ENCODE measurements around the gene HOXD3. TPM values are rescaled to one million over a fixed set of nuclear protein-coding genes. Genes with fewer than 3 reads are reported as not detected.

HOXD3 gene
- total RNA-seq, 1 donor = not detected

DNA sequence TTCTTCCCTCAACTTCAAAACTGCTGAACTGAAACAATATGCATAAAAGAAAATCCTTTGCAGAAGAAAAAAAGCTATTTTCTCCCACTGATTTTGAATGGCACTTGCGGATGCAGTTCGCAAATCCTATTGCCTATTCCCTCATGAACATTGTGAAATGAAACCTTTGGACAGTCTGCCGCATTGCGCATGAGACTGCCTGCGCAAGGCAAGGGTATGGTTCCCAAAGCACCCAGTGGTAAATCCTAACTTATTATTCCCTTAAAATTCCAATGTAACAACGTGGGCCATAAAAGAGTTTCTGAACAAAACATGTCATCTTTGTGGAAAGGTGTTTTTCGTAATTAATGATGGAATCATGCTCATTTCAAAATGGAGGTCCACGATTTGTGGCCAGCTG is 19.2 kb upstream of the HOXD3 start:
- Histone ChIP-seq H3K4me1 (ENCODE audit: insufficient read depth, low read length) (peaks cover 18% of the 10 kb centered on the region), H3K4me3 (ENCODE audit: low read length) (no peak overlapping the region), H3K27me3 (ENCODE audit: insufficient read depth, low read length) (peaks cover 99% of the 10 kb centered on the region), H3K9me3 (ENCODE audit: low read depth, low read length) (no peaks in the 10 kb centered on the region)

DNA sequence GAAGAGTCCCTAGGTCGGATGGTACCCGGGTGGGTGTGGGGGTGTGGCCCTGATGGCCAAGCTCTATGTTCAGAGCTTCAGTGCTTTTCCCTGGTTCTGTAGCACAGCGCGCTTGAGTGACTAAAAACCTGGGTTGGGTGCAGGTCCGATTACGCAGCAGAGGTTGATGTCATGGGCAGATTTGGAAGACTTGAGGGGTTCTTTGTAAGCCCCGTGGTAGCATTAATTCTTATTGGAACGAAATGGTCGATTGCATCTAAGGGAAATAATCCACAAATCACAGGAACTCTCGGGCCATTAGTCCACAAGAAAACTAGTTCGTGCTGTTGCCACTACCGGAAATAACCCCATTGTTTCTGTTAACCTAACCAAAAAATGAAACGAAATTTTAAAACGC is 18.6 kb upstream of the HOXD3 start:
- no peaks in the 10 kb centered on the region for H3K9me3 ChIP-seq (ENCODE audit: low read depth, low read length)

DNA sequence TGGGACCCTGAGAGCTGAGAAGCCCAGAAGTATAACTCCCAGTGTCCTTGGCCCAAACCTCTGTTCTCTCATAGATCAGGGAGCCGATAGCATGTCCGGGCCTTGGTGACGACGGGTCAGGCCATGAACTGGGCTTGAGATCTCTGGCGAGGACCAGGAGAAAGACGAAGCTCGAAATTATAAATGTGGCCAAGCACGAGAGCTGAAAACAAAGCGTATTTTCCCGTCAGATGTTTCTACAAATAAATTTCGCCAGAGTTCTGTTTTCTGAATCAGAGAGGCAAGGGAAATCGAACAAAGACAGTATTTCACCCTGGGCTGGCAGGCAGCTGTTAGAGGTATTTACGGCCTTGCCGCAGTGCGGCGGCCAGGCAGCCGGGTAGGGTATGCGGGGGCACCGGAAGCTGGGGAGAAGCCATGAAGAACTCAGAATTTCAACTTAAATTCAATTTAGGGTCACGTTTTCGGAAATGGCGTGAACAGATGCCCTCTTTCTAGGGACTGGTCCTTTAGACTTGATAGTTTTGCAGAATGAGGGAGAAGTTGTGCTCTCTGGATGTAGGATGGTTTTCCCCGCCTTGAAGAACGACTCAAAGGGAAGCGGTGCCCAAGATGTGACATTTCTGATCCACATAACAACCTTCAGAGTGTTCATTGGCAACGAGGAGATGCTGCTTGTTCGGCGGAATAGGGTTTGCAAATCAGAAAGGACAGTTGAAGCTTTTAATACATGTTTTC is 18.0 kb upstream of the HOXD3 start:
- Histone ChIP-seq H3K27me3 (ENCODE audit: insufficient read depth, low read length) (peaks cover 99% of the 10 kb centered on the region), H3K9me3 (ENCODE audit: low read depth, low read length) (no peaks in the 10 kb centered on the region), H3K4me1 (ENCODE audit: insufficient read depth, low read length) (peaks cover 18% of the 10 kb centered on the region), H3K4me3 (ENCODE audit: low read length) (no peak overlapping the region)

More for the DNA sequence above, 18.6 kb upstream of the HOXD3 start:
- Histone ChIP-seq H3K4me1 (ENCODE audit: insufficient read depth, low read length) (peaks cover 18% of the 10 kb centered on the region), H3K4me3 (ENCODE audit: low read length) (no peak overlapping the region), H3K27me3 (ENCODE audit: insufficient read depth, low read length) (peaks cover 99% of the 10 kb centered on the region)

DNA sequence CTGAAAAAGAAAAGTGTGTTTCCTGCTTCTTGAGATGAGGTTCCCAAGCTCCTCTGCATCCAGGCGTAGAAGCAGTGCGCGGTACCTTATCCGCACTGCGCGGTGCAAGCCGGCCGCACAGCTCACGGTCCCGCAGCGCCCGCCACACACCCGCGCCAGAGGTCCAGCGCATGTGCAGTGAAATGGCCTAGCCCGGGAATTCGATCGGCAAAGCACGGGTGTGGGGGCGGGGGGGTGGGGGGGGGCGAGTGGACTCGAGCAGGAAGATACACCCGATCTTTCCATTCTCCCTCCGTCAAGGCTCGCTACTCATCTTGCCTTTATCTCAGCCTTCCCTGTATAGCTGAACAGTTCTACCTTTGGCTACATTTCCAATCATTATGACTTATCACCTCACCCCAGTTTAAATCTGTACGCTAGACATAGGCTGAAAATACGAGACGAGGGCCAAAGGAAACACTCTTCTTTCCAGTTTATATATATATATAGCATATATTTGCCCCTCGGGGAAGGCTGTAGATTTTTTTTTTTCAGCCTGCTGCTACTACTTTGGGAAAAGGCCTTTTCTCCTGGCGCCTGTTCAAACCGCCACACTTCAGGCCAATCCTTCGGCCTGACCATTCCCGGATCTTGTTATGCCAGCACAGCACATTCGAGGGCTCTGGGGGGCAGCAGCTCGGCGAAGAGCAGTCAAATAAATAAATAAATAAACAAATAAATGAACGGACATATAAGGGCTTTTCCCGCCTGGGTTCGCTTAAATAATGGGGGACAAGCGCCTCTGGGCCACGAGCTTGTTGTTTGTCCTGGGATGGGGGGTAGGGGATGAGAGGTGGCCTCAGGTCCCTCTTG is 17.2 kb upstream of the HOXD3 start:
- peaks cover 18% of the 10 kb centered on the region for H3K4me1 ChIP-seq (ENCODE audit: insufficient read depth, low read length)
- H3K27me3 ChIP-seq (ENCODE audit: insufficient read depth, low read length) = peaks cover 96% of the 10 kb centered on the region
- no peaks in the 10 kb centered on the region for H3K9me3 ChIP-seq (ENCODE audit: low read depth, low read length)
- no peak overlapping the region for H3K4me3 ChIP-seq (ENCODE audit: low read length)

DNA sequence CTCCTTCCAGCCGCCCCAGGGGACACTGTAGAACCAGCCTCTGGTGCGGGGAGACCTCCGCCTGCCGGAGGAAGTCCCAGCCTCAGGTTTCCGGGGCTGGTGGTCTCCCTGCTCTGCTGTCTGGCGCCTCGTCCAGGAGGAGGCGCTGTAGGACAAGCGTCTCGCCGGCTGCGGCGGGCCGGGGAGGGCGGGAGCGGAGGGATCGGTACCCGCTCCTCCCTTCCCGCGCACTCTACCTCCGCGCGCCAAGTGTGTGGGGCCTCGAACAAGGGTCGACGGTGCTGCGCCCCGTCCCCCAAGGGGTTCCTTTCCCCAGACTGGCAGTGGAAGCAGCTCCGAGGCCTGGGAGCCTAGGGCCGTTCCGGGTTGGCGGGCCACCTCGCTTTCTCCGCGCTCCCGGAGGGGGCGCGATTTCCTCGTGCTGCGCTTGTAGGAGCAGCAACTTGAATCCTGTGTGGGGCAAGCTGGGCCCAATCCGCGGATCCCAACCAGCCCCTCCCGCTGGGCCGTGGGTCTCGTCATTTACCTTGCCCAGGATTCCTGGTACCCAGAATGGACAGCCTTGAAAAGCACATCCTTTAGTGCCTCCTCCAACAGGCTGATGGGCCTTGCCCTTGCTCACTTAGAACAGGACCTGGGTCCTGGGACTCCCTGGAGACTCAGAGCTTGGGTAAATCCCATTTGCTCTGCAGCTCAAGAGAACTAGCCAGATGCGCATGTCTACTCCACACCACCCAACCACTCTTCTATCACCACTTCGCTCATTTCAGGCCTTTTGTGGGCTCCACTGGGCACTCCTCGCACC is 16.4 kb upstream of the HOXD3 start:
- Histone ChIP-seq H3K4me3 (ENCODE audit: low read length) (no peak overlapping the region), H3K9me3 (ENCODE audit: low read depth, low read length) (no peaks in the 10 kb centered on the region), H3K27me3 (ENCODE audit: insufficient read depth, low read length) (peaks cover 96% of the 10 kb centered on the region), H3K4me1 (ENCODE audit: insufficient read depth, low read length) (peaks cover 18% of the 10 kb centered on the region)

DNA sequence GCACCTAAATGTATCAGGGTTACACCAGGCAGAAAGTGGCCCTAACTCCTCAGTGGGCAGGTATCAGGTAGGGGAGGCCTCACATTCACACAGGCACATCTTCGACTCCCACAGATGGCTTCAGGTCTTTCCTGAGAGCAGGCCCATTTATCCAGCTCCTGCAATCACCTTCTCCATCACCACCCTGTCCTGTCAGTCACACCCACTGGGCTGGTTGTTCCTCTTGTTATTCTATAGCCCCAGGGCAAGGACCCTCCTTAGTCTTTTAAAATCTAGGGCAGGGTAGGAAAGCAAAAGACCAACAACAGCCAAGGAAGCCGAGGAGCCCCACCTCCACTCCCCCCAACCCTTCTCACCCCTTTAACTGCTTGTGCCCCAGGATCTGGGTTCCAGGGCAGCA is 14.8 kb upstream of the HOXD3 start:
- Histone ChIP-seq H3K4me3 (ENCODE audit: low read length) (no peak overlapping the region), H3K9me3 (ENCODE audit: low read depth, low read length) (no peaks in the 10 kb centered on the region), H3K4me1 (ENCODE audit: insufficient read depth, low read length) (peaks cover 11% of the 10 kb centered on the region), H3K27me3 (ENCODE audit: insufficient read depth, low read length) (peaks cover 96% of the 10 kb centered on the region)

DNA sequence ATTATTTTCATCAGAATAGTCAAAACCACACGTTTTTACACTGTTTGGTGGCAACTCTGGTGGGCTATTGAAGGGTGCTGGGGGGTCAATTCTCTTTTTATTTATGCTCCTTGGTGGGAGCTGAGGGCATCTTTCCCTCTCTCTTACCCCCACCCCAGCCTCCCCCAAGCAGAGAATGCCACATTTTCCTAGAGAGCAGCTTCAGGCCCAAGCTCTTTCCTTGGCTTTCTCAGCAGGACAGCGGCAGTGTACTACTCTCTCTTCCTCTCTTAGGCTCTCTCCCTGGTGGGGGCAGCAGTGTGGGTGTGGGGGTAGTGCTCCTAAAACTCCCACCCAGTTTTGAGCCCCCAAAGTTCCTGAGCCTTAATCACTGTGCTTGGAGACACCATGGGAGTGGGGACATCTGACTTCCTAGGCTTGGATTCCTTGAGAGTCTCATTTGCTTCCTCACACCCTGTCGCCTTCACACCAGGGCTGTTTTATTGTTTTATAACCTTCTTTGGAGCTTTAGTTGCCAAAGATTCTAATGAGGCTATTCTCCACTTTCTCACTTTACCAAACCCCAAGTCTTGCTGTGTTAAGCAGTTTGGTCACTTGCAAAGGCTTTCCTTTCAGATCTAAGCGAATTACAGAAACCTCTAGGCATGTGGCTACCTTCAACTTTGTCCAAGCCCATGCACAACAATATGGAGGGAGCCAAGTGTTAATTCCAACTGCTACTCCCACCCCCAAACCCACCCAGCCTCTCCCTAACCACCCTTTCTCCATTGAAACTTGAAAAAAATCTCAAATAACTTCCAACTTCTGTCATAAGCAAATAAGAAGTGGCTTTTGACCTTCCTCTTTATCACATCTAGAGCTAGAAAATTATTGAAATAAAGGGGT is 11.8 kb upstream of the HOXD3 start:
- H3K9me3 ChIP-seq (ENCODE audit: low read depth, low read length) = no peaks in the 10 kb centered on the region
- peaks cover 7% of the 10 kb centered on the region for H3K4me1 ChIP-seq (ENCODE audit: insufficient read depth, low read length)
- H3K4me3 ChIP-seq (ENCODE audit: low read length) = no peak overlapping the region
- peaks cover 96% of the 10 kb centered on the region for H3K27me3 ChIP-seq (ENCODE audit: insufficient read depth, low read length)

DNA sequence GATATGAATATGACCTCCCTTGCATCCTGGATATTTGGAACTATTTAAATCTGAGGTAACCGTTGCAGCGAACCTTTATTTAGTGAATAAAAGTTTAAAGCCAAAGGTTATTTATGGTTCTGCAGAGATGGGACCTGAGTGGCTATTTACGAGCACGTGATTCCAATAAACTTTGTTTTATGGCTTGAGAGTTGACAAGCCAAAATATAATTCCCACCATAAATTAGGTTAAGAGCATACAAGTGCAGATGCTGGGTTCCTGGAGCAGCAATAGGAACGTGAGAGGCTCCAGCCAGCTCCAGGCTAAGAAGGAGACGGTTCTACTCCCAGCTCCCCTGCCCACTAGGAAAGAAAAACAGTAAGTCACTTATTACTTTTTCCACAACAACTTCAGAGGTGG is 11.0 kb upstream of the HOXD3 start:
- Histone ChIP-seq H3K27me3 (ENCODE audit: insufficient read depth, low read length) (peaks cover 96% of the 10 kb centered on the region), H3K4me3 (ENCODE audit: low read length) (no peak overlapping the region)

DNA sequence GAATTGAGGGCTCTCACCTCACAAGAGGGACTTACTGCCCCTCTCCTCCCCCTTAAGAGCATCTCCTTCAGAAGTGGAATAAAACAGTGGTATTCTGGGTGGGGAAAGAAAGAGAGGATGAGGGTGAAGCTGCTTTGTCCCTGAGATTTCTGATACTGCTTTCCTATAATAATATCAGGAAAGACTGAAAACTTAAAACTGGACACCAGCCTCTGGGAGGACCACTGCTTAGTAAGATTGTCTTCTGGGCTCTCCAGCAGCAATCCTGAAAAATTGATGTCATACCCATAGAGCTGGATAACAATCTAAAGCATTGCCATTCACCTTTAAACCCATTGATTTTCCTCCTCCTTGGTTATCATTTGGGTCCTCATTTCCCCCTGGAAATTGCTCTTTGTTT is 10.5 kb upstream of the HOXD3 start:
- H3K27me3 ChIP-seq (ENCODE audit: insufficient read depth, low read length) = peaks cover 96% of the 10 kb centered on the region

More for the DNA sequence above, 11.0 kb upstream of the HOXD3 start:
- no peaks in the 10 kb centered on the region for H3K9me3 ChIP-seq (ENCODE audit: low read depth, low read length)
- peaks cover under 1% of the 10 kb centered on the region for H3K4me1 ChIP-seq (ENCODE audit: insufficient read depth, low read length)

DNA sequence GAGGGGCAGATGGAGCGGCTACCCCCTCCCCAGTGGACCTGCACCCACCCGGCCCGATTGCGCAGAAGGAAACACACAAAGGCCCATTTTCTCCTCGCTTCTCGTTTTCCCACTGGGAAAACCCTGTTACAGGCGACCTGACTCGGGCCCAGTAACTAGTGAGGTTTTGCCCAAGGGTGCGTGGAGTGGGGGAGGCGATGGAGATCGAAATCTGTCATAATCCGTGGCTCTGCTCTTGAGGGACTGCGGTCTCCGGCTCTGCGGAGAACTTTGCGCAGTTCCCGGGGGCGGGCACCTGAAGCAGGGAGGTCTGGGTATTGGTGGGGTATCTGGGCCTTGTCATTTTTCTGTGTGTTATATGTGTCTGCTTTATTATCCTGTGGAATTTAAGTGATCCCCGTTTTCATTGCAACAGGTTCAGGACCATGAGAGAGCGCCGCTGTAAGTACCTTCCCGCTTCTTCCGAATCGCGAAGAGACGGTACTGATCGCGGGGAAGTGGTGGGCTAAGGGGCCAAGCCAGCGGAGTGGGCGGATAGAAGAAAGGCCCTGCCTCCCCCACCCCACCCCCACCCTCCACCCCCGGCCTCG is 9.8 kb upstream of the HOXD3 start:
- no peaks in the 10 kb centered on the region for H3K4me1 ChIP-seq (ENCODE audit: insufficient read depth, low read length)
- peaks cover 93% of the 10 kb centered on the region for H3K27me3 ChIP-seq (ENCODE audit: insufficient read depth, low read length)
- no peak overlapping the region for H3K4me3 ChIP-seq (ENCODE audit: low read length)
- H3K9me3 ChIP-seq (ENCODE audit: low read depth, low read length) = no peaks in the 10 kb centered on the region

More for the DNA sequence above, 10.5 kb upstream of the HOXD3 start:
- Histone ChIP-seq H3K9me3 (ENCODE audit: low read depth, low read length) (no peaks in the 10 kb centered on the region), H3K4me3 (ENCODE audit: low read length) (no peak overlapping the region), H3K4me1 (ENCODE audit: insufficient read depth, low read length) (no peaks in the 10 kb centered on the region)

DNA sequence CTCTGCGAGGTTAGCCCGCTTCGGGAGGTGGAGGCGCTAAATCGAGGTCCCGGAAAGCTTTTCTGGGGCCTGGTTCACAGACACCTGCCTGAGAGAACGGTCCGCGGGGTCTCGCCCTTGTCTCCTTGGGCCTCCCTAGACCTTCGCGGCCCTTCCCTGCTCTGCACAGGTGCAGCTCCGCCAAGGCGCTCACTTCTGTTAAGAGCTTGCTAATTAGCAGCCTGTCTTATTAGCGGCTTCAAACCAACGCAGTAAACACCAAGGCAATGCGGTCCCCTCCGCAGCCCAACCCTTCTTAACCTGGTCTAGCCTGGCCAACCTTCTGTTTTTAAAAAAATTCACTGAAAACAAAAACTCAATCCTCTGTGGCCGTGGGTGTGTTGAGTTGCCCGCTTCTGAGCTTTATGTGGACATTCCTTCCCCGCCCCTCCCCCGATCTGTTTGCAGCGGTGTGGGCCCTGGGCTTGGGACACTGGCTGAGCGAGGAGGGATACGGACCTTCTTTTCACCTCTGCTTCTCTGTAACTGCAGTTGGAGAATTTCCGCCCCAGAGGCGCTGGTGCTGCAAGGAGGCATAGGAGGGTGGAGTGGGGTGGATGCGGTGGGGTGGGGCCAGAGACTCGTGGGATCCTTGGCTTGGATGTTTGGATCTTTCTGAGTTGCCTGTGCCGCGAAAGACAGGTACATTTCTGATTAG is 9.2 kb upstream of the HOXD3 start:
- H3K4me3 ChIP-seq (ENCODE audit: low read length) = no peak overlapping the region
- H3K27me3 ChIP-seq (ENCODE audit: insufficient read depth, low read length) = peaks cover 93% of the 10 kb centered on the region
- H3K4me1 ChIP-seq (ENCODE audit: insufficient read depth, low read length) = no peaks in the 10 kb centered on the region
- no peaks in the 10 kb centered on the region for H3K9me3 ChIP-seq (ENCODE audit: low read depth, low read length)

DNA sequence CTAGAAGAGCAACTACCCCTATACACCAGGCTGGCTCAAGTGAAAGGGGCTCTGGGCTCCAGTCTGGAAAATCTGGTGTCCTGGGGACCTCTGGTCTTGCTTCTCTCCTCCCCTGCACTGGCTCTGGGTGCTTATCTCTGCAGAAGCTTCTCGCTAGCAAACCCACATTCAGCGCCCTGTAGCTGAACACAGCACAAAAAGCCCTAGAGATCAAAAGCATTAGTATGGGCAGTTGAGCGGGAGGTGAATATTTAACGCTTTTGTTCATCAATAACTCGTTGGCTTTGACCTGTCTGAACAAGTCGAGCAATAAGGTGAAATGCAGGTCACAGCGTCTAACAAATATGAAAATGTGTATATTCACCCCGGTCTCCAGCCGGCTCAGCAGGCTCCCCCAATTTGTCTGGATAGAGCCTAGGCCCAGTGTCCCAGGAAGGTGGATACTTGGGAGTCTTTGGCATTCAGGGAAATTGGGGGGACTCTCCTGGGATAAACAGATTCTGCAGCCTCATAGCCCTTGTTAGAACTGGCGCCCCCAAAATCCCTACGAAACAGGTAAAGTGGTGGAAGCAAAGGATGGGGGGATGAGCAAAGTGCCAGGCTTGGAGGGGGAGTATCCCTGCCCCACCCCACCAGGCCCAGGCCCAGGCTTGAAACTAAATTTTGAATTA is 8.2 kb upstream of the HOXD3 start:
- Histone ChIP-seq H3K27me3 (ENCODE audit: insufficient read depth, low read length) (peaks cover 93% of the 10 kb centered on the region), H3K4me1 (ENCODE audit: insufficient read depth, low read length) (no peaks in the 10 kb centered on the region), H3K4me3 (ENCODE audit: low read length) (no peak overlapping the region), H3K9me3 (ENCODE audit: low read depth, low read length) (no peaks in the 10 kb centered on the region)

DNA sequence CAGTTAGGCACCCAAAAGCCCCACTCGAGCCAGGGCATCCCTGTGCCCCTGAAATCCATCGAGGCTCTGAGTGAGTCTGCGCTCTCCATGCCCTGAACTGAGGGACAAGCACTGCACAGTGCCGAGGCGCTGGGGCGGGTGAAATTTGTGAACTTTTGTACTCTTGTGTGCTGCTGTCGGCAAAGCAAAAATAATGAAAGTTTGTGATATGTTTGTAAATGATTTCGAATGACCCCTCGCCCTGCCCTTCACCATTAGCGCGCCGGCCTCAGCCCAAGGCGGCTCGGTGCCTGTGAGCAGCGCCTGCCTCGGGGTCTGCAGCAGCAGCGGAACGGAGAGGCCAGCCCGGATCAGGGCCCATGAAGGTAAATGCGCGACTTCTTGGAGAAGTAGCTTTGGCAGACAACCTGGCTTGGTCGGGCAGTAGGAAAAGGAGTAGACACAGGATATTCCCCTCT is 7.6 kb upstream of the HOXD3 start:
- Histone ChIP-seq H3K4me3 (ENCODE audit: low read length) (no peak overlapping the region), H3K27me3 (ENCODE audit: insufficient read depth, low read length) (peaks cover 95% of the 10 kb centered on the region)

More for the DNA sequence above, 7.6 kb upstream of the HOXD3 start:
- no peaks in the 10 kb centered on the region for H3K9me3 ChIP-seq (ENCODE audit: low read depth, low read length)
- H3K4me1 ChIP-seq (ENCODE audit: insufficient read depth, low read length) = no peaks in the 10 kb centered on the region
